DMS153 (cell line): ENCODE results near the gene GSN.
"Not testable (repeated sequence)": the region's sequence is repeated elsewhere in the genome, so short reads cannot be mapped to it uniquely, and the experiment has no call there.

Experiments
- DNase-seq: peaks from one replicate; lab custom pipeline; 2025; lab: John Stamatoyannopoulos, UW

The GSN gene

DNA sequence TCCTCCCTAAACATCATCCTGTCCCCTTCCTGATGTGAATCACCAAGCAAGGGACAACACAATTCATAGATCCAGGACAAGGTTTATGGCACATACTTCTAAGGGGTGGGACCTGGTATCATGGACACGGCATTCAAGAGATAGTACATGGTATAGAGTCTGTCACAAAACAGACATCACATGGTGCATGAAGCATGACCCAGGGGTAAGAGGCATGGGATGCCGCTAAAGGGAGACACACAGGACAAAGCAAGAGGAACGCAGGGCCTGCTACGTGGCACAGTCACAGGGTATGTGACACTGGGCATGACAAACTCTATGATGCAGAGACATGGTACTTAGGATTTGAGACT lies 20.7 kb downstream of the GSN start:
- DNase-seq: no peak

DNA sequence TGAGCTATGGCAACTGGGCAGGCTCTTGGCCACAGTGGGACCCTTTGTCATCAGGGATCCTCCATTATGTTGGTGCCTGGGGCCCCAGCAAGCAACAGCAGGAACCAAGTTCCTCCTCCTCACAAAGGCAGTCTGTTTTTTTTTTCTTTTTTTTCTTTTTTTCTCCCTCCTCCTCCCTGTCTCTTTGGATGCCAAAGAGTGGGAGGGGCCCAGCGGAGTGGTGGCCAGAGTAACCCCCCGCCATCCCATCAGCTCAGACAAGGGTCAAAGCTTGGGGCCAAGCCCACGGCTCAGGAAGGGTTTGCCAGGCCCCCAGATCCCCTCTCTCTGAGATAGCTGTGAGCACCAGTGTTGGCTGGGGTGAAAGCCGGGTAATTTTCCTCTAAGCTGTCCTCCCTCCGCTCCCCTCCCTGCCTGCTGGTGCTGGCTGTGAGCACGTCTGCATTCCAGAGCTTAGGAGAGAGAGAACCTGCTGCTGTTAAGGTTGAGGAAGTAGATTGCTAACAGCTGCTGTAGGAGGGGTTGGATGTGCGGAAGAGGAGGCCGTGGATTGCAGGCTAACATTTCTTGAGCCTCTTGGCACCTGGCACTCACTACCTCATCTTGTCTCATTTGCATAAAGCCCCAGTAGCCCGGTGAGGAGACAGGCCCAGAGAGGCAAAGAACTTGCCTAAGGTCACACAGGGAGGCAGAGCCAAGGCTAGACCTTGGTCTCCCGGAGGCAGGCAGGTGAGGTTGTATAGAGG lies 21.2 kb downstream of the GSN start:
- DNase-seq: no peak

DNA sequence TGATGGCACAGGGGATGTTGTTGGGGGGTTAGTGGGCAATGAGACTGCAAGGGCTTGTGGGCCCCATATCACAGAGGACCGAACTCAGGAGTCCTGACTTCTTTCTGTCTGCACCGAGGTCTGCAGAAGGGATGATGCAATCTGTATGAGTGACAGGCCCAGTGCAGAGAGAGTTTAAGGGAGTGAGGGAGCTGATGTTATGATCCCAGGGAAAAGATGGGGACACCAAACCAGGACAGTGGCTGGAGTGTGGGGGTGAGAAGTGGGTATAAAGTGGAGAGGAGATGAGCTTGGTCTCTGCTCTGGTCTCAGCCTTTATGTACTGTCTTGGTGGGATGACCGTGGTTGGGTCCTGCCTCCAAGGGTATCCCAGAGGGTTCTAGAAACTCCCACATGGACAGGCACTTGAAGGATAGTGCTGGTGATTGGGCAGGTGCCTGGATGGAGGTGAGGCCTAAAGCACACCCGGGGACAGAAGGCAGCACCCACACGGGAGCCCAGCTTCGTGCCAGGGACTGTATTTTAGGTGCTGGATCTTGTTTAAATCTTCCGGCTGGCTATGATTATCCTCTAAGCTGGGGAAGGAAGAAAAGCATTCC lies 21.9 kb downstream of the GSN start:
- no peak for DNase-seq

DNA sequence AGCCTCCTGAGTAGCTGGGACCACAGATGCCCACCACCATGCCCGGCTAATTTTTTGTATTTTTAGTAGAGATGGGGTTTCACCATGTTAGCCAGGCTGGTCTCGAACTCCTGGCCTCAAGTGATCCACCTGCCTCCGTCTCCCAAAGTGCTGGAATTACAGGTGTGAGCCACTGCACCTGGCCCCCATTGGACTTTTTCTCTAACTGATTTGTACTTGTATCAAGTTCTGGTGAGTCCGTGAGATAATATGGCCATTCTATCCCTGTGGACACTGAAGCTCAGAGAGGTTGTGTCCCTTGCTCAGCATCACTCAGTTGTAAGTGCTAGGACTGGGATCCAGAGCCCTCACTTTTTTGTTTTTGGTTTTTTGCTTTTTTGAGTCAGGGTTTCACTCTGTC lies 23.6 kb downstream of the GSN start:
- DNase-seq: not testable (repeated sequence)

DNA sequence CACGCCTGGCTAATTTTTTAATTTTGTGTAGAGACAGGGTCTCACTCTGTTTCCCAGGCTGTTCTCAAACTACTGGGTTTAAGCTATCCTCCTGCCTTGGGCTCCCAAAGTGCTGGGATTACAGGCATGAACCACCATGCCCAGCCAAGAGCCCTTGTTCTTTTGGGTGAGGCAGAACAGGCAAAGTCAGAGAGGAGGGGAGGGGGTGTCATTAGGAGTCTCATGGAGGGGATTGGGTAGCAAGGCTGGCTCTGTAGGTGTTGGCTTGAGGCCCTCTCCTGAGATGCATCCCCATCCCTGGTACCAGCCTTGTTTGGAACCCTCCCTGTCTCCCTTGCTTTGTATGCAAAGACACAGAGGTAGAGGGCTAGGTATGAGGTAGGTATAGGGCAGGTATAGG lies 24.1 kb downstream of the GSN start:
- no peak for DNase-seq

DNA sequence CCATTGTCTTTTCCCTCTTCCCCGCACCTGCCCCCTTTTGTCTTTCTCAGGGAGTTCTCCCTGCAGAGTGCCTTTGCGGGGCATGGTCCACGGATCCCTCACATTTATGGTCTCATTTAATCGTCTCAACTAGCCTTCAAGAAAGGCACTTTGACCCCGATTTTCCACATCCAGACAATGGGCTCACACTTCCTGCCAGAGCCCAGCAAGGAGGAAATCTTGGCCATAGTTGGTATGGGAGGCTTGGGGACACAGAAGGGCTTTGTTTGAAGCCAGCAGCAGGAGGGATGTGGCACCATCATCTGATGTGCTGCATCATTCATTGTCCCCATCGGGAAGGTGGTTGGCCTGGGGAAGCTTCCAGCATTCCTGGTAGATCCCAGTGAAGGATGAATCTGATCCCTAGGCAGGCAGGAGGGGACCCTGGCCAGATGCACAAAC lies 24.9 kb downstream of the GSN start:
- DNase-seq: no peak

DNA sequence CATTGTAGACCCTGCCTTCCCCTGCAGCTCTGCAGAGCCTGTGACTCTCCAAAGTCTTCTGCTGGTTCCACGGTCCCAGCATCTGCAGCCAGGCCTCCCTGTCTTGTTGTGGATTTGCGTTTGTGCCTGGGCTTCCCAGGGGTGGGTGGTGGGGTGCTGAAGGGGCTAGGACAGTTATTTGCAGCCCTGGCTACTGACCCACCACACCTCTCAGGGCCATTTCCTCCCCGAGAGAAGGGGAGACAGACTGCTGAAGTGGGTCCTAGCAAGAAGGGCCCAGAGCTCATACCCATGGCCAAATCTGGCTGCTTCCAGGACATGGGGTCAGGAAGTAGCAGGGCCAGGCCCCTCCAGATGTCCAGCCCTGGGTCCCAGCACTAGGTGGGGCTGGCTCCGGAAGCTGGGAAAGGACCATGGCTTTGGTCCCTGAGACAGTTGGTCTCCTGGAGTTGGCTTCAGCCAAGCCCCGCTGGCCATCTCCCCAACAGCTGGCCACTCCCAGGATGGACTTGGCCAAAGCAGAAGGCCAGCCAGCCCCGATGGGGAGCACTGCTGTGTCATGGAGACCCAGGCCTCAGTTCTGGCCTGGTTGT lies 26.3 kb downstream of the GSN start:
- no peak for DNase-seq

DNA sequence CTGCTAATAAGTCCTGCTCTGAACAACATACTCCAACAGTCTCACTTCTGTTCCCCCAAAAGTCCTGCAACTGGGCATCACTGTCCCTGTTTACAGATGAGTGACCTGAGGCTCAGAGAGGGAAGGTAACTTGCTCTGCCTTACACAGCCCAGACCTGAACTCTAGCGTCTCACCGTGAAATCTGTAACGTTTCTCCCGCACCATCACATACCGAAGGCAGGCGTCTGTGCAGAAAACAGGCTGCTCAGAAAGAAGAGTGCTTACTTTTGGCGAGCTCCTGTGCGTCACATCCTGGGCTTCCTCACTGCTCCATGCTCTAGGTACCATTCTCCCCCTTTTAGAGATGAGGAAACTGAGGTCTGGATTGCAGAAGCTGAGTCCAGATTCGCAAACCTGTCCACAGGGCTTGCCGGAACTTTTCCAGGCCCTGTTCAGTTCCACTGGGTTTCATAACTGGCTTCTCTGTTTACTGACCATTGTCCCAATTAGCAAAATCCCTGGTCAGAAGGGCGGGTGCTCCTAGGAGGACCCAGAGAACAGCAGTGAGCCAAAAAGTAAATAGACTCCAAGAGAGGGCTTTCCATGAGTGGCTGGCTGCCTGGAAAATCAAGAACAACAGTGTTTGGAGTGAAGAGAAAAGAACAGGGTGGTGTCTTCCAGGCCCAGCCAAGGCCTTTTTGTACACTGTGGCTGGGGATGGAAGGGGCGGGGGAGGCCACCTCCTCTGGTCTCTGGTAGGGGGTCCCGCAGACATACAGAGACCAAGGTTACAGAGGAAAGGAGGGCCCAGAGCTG lies 27.1 kb downstream of the GSN start:
- DNase-seq: no peak

DNA sequence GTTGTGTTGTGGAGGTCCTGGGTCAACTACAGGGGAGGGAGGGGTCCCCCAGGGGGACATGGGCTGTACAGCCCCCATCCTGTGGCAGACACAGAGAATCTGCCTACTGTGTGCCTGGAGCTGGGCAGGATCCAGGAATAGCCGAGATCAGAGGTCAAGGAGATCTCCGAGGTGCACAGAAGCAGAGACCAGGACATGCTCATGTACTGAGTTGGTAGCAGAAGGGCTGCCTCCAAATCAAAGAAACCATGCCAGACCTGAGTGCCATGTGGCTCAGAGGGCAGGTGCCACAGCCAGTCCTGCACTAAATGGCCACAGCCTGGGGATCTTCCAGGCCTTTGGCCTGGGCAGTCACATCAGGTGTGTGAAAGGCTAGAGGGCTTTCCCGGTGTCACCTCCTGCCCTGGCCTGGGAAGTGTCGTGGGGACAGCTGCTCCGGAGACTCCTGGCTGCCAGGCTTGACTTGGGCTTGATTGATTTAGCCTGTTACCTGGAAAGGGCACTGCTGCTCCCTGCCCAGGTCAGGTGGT lies 27.8 kb downstream of the GSN start:
- no peak for DNase-seq

DNA sequence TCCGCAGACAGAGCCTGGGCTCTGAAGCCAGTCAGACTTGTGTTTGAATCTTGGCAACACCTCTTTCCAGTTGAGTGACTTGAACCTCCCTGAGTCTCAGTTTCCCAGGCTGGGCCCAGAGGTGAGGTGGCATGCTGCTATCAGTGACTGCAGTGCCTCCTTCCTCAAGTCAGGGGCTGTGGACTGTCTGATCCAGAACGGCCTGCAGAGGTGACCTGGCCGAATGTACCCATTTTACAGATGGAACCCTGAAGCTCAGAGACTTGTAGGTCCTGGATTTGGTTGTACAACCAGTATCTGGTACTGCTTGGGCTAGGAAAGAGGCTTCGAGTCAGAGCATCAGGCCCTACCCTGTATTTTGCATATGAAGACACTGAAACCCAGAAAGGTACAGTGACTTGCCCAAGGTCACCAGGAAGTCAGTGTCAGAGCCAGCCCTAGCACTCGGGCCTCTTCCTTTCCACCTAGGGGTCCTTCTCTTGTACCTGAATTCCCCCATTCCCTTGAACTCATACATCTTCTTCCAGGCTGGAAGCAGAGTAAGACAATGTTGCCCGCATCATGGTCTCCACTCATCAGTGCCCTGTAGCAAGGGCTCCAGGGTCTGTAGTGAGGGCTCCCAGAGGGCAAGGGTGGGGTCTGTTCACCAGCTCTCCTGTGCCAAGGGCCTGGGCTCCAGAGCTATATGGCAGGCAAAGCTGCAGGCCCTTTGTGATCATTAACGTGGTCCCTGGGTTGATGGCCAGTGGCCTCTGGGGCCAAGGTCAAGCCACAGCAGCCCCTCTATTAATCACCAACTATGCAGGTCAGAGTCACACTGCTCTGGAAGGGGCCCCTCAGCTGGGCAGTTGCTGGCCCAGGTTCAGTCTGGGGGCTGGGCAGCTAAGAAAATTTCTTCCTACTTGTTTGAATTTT lies 28.5 kb downstream of the GSN start:
- DNase-seq: no peak

DNA sequence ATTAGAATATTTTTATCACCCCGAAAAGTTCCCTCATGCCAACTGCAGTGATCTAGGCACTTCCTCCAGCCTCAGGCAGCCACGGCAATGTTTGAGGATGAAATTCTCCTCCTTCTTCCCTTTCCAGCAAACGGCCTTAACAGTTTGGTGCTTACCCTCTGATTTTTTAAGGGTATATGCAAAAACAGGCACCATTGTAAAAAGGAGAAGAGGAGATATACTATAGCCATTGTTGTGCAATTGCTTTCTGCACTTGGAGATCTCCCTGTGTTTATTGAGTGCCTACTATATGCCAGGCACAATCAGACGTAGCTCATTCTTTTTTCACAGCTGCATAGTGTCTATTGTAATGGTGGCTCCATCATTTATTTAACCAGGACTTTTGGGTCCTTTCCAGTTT lies 29.4 kb downstream of the GSN start:
- no peak for DNase-seq

DNA sequence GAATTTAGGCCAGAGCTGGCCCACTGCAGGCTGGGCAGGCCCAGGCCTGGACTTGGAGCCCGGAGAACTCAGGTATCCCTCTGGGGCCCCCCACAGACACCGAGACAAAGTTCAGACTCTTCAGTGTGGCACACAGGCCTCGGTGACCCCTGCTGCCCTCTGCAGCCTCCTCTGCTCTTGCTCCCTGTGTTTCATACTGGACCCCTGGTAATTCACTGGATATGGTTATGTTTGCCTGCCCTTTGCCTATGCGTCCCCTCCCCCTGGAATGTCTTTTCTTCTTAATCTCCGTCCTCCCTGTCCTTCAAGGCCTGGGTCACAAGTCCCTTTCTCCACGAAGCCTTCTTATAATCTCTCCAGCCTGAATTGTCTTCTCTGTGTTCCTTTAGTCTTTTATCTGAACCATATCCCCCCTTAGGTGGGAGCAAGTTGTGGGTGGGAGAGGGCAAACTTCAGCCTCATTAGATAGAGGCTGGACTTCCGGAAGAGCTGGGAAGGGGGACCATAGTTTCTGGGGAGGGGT lies 30.1 kb downstream of the GSN start:
- DNase-seq: no peak

DNA sequence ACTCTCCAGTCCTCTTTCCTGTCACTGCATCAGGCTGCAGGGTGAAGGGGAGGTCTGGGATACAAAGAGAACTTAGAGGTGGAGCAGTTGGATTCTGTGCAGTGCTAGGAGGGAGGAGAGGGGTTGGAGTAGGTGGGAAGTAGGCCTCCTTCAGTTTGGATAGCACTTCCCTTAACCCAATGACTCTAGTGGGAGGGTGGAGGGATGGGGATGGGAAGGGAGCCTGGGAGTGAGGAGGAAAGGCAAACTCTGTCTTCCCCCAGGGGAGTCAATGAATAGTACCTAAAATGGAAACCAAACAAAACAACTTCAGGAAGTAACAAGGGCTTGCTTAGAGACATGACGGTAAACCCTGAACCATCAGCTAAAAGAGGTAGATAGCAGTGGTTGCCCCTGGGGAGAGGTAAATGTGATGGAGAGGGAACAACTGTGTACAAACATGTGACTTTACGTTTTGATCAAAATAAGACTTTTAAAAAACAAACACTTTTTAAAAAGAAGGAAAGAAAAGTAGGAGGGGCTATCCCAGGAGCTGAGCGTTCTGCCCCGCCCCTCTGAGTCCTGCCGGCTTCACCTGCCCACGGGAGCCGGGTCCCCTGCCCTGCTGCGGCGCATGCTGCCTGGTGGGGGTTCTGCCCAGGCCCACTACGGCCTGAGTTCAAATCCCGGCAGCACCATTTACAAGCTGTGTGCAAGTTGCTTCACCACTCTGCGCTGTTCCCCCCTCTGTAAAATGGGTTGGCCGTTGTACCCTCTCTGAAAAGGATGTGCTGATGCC lies 30.9 kb downstream of the GSN start:
- peak; percentile 92 for DNase-seq

DNA sequence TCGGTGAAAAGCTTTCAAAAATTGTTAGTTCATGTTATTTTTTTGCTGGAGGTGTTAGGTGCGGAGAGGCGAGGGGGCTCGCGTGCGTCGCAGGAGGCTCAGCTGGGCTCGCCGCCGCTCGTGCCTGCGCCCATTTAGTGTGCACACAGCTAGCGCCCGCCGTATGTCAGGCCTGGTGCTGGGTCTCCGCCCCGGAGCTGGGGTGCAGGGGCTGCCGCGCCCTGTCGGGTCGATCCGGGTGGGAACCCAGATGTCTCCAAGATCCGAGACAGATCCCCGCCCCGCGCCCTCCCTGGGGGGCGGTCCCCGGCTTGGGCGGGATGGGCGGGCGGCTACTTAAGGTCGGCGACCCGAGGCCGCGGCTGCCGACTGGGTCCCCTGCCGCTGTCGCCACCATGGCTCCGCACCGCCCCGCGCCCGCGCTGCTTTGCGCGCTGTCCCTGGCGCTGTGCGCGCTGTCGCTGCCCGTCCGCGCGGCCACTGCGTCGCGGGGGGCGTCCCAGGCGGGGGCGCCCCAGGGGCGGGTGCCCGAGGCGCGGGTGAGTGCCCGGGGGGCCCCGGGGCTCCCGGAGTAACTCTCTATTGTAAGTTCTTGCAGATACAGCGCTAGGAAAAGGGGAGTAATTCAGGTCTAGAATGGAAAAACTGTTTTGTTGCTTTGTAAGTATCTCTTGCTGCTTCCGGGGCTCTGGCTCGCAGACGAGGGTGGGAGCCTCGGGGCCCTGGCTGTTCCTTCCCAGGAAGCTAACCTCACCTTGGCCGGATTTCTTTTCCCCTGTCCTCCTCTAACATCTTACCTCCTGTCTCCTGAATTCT lies 31.7 kb downstream of the GSN start:
- DNase-seq: no peak

DNA sequence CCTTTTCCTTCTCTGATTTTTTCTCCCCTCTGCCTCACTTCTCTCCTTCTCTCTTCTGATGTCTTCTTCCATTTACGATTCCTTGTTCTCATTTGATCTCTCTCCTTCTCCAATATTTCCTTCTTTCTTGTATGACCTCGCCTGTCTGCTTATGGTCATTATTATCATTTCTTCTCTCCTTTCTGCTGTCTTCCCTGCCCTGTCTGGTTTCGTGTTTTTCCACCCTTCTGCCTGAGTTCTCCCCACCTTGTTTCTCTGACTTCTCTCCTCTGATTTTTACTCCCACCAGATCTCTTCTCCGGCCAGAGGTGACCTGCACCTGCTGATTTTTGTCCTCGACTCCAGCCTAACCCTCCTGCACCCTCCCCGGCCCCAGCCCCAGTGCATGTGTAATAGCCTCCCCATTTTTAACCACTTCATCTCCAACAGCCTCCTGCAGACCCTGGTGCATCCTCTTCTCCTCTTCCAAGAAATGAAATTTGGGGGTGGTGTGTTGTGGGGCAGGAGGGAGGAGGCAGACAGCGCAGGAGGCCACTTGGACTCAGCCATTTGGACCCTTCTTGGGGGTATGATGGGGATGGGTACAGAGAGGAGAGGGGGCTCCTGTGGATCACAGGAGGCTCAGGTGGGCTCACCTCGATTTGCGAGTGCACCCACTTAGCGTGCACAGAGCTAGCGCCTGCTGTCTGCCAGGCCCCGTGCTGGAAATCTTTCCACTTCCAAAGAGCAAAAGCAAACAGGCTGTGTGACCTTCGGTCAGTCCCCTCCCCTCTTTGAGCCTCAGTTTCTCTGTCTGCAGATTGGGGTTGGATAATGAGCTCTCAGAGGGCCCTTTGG lies 32.5 kb downstream of the GSN start:
- no peak for DNase-seq

DNA sequence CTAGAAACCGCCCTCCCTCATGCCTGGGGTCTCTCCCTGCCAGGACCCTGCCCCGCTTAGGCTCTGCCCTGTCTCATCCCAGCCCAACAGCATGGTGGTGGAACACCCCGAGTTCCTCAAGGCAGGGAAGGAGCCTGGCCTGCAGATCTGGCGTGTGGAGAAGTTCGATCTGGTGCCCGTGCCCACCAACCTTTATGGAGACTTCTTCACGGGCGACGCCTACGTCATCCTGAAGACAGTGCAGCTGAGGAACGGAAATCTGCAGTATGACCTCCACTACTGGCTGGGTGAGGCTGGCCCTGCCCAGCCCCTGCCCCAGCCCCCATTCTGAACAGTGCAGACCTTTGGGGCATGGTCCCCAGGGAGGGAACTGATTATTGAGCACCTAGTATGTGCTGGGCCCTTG lies 33.9 kb downstream of the GSN start:
- DNase-seq: no peak

DNA sequence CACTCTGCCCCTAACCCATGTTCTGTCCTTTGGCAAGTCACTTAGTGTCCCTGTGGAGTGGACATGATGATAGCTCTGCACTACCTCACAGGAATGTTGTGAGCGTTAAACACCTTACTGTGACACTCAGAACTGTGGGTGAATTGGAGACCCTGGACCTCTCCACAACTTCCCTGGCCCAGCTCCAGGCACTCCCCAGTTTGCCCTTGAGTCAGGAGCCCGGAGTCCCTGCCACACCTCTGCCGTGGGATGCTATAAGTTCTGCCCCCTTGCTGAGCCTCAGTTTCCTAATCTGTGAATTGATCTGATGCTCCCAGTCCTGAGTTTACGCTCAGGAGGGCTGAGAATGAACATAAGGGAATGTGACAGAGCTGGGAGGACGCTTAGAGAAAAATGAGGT lies 34.4 kb downstream of the GSN start:
- DNase-seq: no peak

DNA sequence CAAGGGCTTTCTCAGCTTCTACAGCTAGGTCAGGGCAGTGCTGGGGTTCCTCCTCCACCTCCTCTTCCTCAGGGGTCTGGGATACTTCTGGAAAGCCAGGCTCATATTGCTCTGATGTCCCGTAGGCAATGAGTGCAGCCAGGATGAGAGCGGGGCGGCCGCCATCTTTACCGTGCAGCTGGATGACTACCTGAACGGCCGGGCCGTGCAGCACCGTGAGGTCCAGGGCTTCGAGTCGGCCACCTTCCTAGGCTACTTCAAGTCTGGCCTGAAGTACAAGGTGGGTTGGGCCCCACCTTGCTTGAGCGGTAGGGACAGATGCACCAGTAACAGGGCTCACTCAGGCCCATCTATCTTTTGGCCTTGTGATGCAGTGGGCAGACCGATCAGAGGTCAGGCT lies 34.8 kb downstream of the GSN start:
- no peak for DNase-seq
